CD14-positive monocyte (primary cell): ENCODE measurements around the gene SLCO3A1. TPM values are rescaled to one million over a fixed set of nuclear protein-coding genes. Genes with fewer than 3 reads are reported as not detected.

Experiments used
- DNase-seq, 3 donors: peaks; one replicate each; pipeline ENCODE4 v3.0.0-alpha.2; 2011 to 2022
- H2AFZ ChIP-seq: 2 replicates; pipeline ENCODE4 v1.6.0; 2012; ENCODE audit warnings: mild to moderate bottlenecking, low read depth, low read length, inconsistent platforms; ENCODE audit not compliant: insufficient read depth, poor library complexity, severe bottlenecking
- H3K27ac ChIP-seq, 2 donors: 1 replicate in 1 of 2; 2 replicates in 1 of 2; pipeline ENCODE4 v1.5.1; 2012 to 2013; ENCODE audit warnings: low read length in 2 of 2, control low read depth in 1 of 2, inconsistent platforms in 1 of 2, low read depth in 1 of 2, mild to moderate bottlenecking in 1 of 2
- H3K27me3 ChIP-seq, 2 donors: one replicate each; pipeline versions ENCODE4 v1.6.0 to v1.6.1; 2011 to 2013; ENCODE audit warnings: low read length in 2 of 2; ENCODE audit not compliant: control insufficient read depth in 2 of 2, insufficient read depth in 2 of 2
- H3K36me3 ChIP-seq, 2 donors: replicated peaks in 1 of 2; 1 replicate in 1 of 2; 2 replicates in 1 of 2; pipeline versions ENCODE4 v1.5.1 to v1.6.1; 2012 to 2013; ENCODE audit warnings: low read length in 2 of 2, control low read depth in 1 of 2, inconsistent platforms in 1 of 2, mild to moderate bottlenecking in 1 of 2; ENCODE audit not compliant: insufficient read depth in 2 of 2, control insufficient read depth in 1 of 2
- H3K4me1 ChIP-seq, 2 donors: 1 replicate in 1 of 2; 2 replicates in 1 of 2; pipeline versions ENCODE4 v1.5.1 to v1.6.1; 2012 to 2013; ENCODE audit warnings: low read length in 2 of 2, control low read depth in 1 of 2, inconsistent platforms in 1 of 2, mild to moderate bottlenecking in 1 of 2, moderate library complexity in 1 of 2; ENCODE audit not compliant: insufficient read depth in 2 of 2, control insufficient read depth in 1 of 2
- H3K4me2 ChIP-seq: replicated peaks from 2 replicates; pipeline ENCODE3; 2012; ENCODE audit warnings: low read length, moderate library complexity, mild to moderate bottlenecking; ENCODE audit not compliant: poor library complexity, severe bottlenecking; ENCODE audit errors: extremely low read depth
- H3K4me3 ChIP-seq, 3 experiments: fragments of 200-600 bp in 1 of 3; sonication (generic) in 1 of 3; replicated peaks in 1 of 3; 1 replicate in 2 of 3; 2 replicates in 1 of 3; pipeline ENCODE4 v1.5.1; 2011 to 2013; ENCODE audit warnings: low read length in 3 of 3, mild to moderate bottlenecking in 3 of 3, control low read depth in 2 of 3, low read depth in 2 of 3, inconsistent platforms in 1 of 3, moderate library complexity in 1 of 3
- H3K79me2 ChIP-seq: 2 replicates; pipeline ENCODE4 v1.6.0; 2012; ENCODE audit warnings: mild to moderate bottlenecking, control low read depth, inconsistent platforms, low read length, moderate library complexity; ENCODE audit not compliant: insufficient read depth
- H3K9ac ChIP-seq: 2 replicates; pipeline ENCODE4 v1.6.0; 2017; ENCODE audit warnings: low read length, mild to moderate bottlenecking; ENCODE audit not compliant: insufficient read depth, poor library complexity, severe bottlenecking
- H3K9me3 ChIP-seq, 2 donors: replicated peaks in 1 of 2; 1 replicate in 1 of 2; 2 replicates in 1 of 2; pipeline versions ENCODE4 v1.5.1 to v1.6.1; 2012 to 2013; ENCODE audit warnings: low read length in 2 of 2, control low read depth in 1 of 2; ENCODE audit not compliant: control insufficient read depth in 1 of 2, insufficient read depth in 1 of 2
- H4K20me1 ChIP-seq: 2 replicates; pipeline ENCODE4 v1.6.0; 2012; ENCODE audit warnings: mild to moderate bottlenecking, low read length, control low read depth, moderate library complexity; ENCODE audit not compliant: insufficient read depth
- H3K27ac Mint-ChIP-seq, 7 donors: one replicate each; pipeline ENCODE4 v1.8.0; 2020; ENCODE audit warnings: mild to moderate bottlenecking in 7 of 7, mixed read lengths in 7 of 7, moderate library complexity in 6 of 7, inconsistent platforms in 2 of 7
- H3K27me3 Mint-ChIP-seq, 3 donors: one replicate each; pipeline ENCODE4 v1.8.0; 2021 to 2022; ENCODE audit warnings: low read depth in 3 of 3, mild to moderate bottlenecking in 3 of 3, mixed read lengths in 3 of 3, moderate library complexity in 3 of 3, inconsistent platforms in 1 of 3
- H3K36me3 Mint-ChIP-seq, 2 donors: one replicate each; pipeline ENCODE4 v1.8.0; 2020; ENCODE audit warnings: mixed read lengths in 2 of 2, inconsistent platforms in 1 of 2, mild to moderate bottlenecking in 1 of 2
- H3K4me1 Mint-ChIP-seq: one replicate; pipeline ENCODE4 v1.8.0; 2020; ENCODE audit warnings: mild to moderate bottlenecking, mixed read lengths
- H3K4me3 Mint-ChIP-seq, 2 donors: one replicate each; pipeline ENCODE4 v1.8.0; 2020; ENCODE audit warnings: mild to moderate bottlenecking in 2 of 2, mixed read lengths in 2 of 2, moderate library complexity in 1 of 2
- H3K9me3 Mint-ChIP-seq, 7 donors: one replicate each; pipeline ENCODE4 v1.8.0; 2020 to 2022; ENCODE audit warnings: mixed read lengths in 7 of 7, mild to moderate bottlenecking in 6 of 7, moderate library complexity in 6 of 7, inconsistent platforms in 2 of 7
- CTCF ChIP-seq: fragments of 200-600 bp; IDR thresholded peaks from one replicate; pipeline ENCODE4 v1.8.0; 2022; ENCODE audit warnings: antibody characterized with exemption, mild to moderate bottlenecking
- WGBS: methylation state at CpG from one replicate; pipeline ENCODE4 v1.1.5; 2013; ENCODE audit warnings: missing lambda C conversion rate; ENCODE audit not compliant: insufficient coverage; 5-methylcytosine and 5-hydroxymethylcytosine counted together
- intact Hi-C, 2 donors: fragments of 100-400 bp; cut with micrococcal nuclease; formaldehyde crosslinking; loops; one replicate each; pipeline versions ENCODE4 v1.15.0 to v1.15.1; 2023
- polyA plus RNA-seq, 3 donors: library from polyadenylated mRNA; depleted of rRNA in 1 of 3; unstranded in 2 of 3; stranded (reverse) in 1 of 3; fragments of 300-500 nt in 2 of 3; fragments of >200 nt in 1 of 3; fragmentation: Illumina TruSeq in 2 of 3; gene quantifications; 1 replicate in 2 of 3; 2 replicates in 1 of 3; pipeline ENCODE4 v1.2.3, GENCODE V29; 2012 to 2021

The SLCO3A1 gene
- polyA plus RNA-seq, 3 donors = 53.7 to 76.2 (median 62.8) TPM

GRCh38 chr15:91870876-91871537 is 17.5 kb downstream of the SLCO3A1 start:
- H4K20me1 ChIP-seq = peaks cover 94% of the 10 kb centered on the region
- DNase-seq = no peak
- H3K9ac ChIP-seq = no peak overlapping the region
- H3K27me3 ChIP-seq = no peaks in the 10 kb centered on the region
- peaks cover 99% of the 10 kb centered on the region for H3K79me2 ChIP-seq
- H3K36me3 Mint-ChIP-seq = peaks cover 19 to 39% of the 10 kb centered on the region in 2 donors
- no peaks in the 10 kb centered on the region for H3K27me3 Mint-ChIP-seq
- H3K4me2 ChIP-seq = no peak overlapping the region
- peaks cover 72% of the 10 kb centered on the region for H3K4me1 Mint-ChIP-seq
- peak overlapping the region; percentile 15 to 97 (median 87) for H3K27ac Mint-ChIP-seq
- peak overlapping the region in 1 of 2 donors; percentile 68 for H3K27ac ChIP-seq
- no peak overlapping the region for H3K4me3 Mint-ChIP-seq
- H3K36me3 ChIP-seq = peaks cover 4 to 28% of the 10 kb centered on the region in 2 donors
- TF ChIP-seq CTCF = no peak
- no peak overlapping the region for H3K4me3 ChIP-seq
- intact Hi-C loops = no loop called here
- H3K4me1 ChIP-seq = peaks cover 44 to 53% of the 10 kb centered on the region in 2 donors
- H2AFZ ChIP-seq = no peak overlapping the region
- 66% methylated on average over 5 of the region's 6 CpGs for WGBS
- peaks cover 0 to 3% (median 0%) of the 10 kb centered on the region in 7 donors for H3K9me3 Mint-ChIP-seq
- no peaks in the 10 kb centered on the region for H3K9me3 ChIP-seq

DNA sequence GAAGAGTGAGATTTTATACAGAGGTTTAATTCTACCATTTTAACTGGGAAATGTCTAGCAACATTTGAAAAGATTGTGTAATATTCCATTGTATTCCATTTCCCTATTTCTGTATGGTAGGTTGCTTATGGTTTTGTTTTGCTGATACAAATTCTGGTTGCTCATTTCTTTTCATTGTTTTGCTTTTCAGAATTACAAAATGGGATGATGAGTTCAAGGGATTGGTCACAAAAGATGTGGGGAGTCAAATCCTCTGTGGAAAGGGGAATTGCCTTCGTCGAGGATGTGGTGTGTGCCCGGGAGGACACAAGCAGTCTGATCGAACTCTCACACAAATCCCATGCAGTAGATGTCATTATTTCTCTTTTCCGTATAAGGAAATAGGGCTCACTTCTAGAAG is 18.3 kb downstream of the SLCO3A1 start:
- Histone ChIP-seq H2AFZ (no peak overlapping the region), H3K27me3 (no peaks in the 10 kb centered on the region), H4K20me1 (peaks cover 94% of the 10 kb centered on the region), H3K4me2 (peak overlapping the region; percentile 19), H3K9ac (no peak overlapping the region), H3K36me3 (peaks cover 4 to 37% of the 10 kb centered on the region in 2 donors), H3K79me2 (peaks cover 99% of the 10 kb centered on the region), H3K4me3 (peak overlapping the region in 1 of 3 experiments; percentile 11), H3K4me1 (peaks cover 36 to 45% of the 10 kb centered on the region in 2 donors), H3K9me3 (no peaks in the 10 kb centered on the region), H3K27ac (peak overlapping the region; percentile 64 to 68)
- Mint-ChIP-seq H3K27ac (peak overlapping the region; percentile 87 to 97 (median 95)), H3K4me3 (peak overlapping the region; percentile 66 to 73), H3K4me1 (peaks cover 64% of the 10 kb centered on the region), H3K9me3 (peaks cover 0 to 3% (median 0%) of the 10 kb centered on the region in 7 donors), H3K36me3 (peaks cover 15 to 39% of the 10 kb centered on the region in 2 donors), H3K27me3 (no peaks in the 10 kb centered on the region)
- intact Hi-C loops = no loop called here
- WGBS = no CpG with 5 or more reads among the region's 5 CpGs
- DNase-seq = peak; percentile 51 to 67 (median 64)
- TF ChIP-seq CTCF = no peak
